ENCODE results near the gene SFTPD. TPM values are rescaled to one million over a fixed set of nuclear protein-coding genes. Genes with fewer than 3 reads are reported as not detected.
"Not testable (repeated sequence)": the region's sequence is repeated elsewhere in the genome, so short reads cannot be mapped to it uniquely, and the experiment has no call there.

The SFTPD gene
- polyA plus RNA-seq, 3 donors = 0.83 to 1.5 (median 0.88) TPM

GRCh38 chr10:79927111-79927828 lies 21.6 kb downstream of the SFTPD start:
- no peak for DNase-seq

- no peak for DNase-seq
These were observed 22.9 kb downstream of the SFTPD start for GRCh38 chr10:79926037-79926436.

- no peak for DNase-seq
These were observed 23.3 kb downstream of the SFTPD start for GRCh38 chr10:79925614-79926013.

- no peak for DNase-seq
These were observed 25.2 kb downstream of the SFTPD start for GRCh38 chr10:79923669-79924068.

- no peak for DNase-seq
These were observed 25.8 kb downstream of the SFTPD start for GRCh38 chr10:79923145-79923544.

- DNase-seq = not testable (repeated sequence)
These were observed 26.9 kb downstream of the SFTPD start for GRCh38 chr10:79922011-79922412.

- DNase-seq = not testable (repeated sequence)
These were observed 33.1 kb downstream of the SFTPD start for GRCh38 chr10:79915838-79916237.

GRCh38 chr10:79914512-79914911 lies 34.4 kb downstream of the SFTPD start:
- not testable (repeated sequence) for DNase-seq

GRCh38 chr10:79910836-79911235 lies 38.1 kb downstream of the SFTPD start:
- no peak for DNase-seq

- DNase-seq = no peak
These were observed 38.6 kb downstream of the SFTPD start for GRCh38 chr10:79910344-79910743.

GRCh38 chr10:79905322-79906314 lies 43.3 kb downstream of the SFTPD start:
- DNase-seq = no peak

GRCh38 chr10:79904671-79905321 lies 44.1 kb downstream of the SFTPD start:
- peak; percentile 61 for DNase-seq

- DNase-seq = not testable (repeated sequence)
These were observed 47.3 kb downstream of the SFTPD start for GRCh38 chr10:79901571-79901970.

GRCh38 chr10:79898597-79899325 lies 50.1 kb downstream of the SFTPD start:
- no peak for DNase-seq

GRCh38 chr10:79892896-79893295 lies 56.0 kb downstream of the SFTPD start:
- DNase-seq = not testable (repeated sequence)

- DNase-seq = no peak
These were observed 58.4 kb downstream of the SFTPD start for GRCh38 chr10:79890469-79890868.

GRCh38 chr10:79888984-79889383 lies 59.9 kb downstream of the SFTPD start:
- DNase-seq = peak; percentile 33

All from renal pelvis (tissue), 4 donors.